ENCODE data around the gene PCNX2. TPM values are rescaled to one million over a fixed set of nuclear protein-coding genes. Genes with fewer than 3 reads are reported as not detected.

PCNX2 gene
- total RNA-seq, 1 experiment from 2014 or later: 63.4 TPM

- Mint-ChIP-seq H3K27me3 (ENCODE audit: unreplicated experiment) (no peaks in the 10 kb centered on the region), H3K4me1 (ENCODE audit: low read depth, unreplicated experiment) (no peaks in the 10 kb centered on the region), H3K9me3 (ENCODE audit: low read depth, unreplicated experiment) (peaks cover 15% of the 10 kb centered on the region), H3K27ac (ENCODE audit: unreplicated experiment) (no peak overlapping the region), H3K36me3 (ENCODE audit: insufficient read depth, unreplicated experiment) (peaks cover 8% of the 10 kb centered on the region), H3K4me3 (ENCODE audit: low read depth, unreplicated experiment) (no peak overlapping the region)
- no TSS peak for BruUV-seq (replicated peaks)
- CTCF ChIA-PET: no interaction called here
- intact Hi-C loops (cut with micrococcal nuclease; ENCODE audit: unreplicated experiment): no loop called here
- DNase-seq: no peak
- no peak for TF ChIP-seq CTCF (IDR thresholded peaks at IDR 0.05; ENCODE audit: unreplicated experiment)
Observed at GRCh38 chr1:232968965-232969364, 326.6 kb downstream of the PCNX2 start.

DNA sequence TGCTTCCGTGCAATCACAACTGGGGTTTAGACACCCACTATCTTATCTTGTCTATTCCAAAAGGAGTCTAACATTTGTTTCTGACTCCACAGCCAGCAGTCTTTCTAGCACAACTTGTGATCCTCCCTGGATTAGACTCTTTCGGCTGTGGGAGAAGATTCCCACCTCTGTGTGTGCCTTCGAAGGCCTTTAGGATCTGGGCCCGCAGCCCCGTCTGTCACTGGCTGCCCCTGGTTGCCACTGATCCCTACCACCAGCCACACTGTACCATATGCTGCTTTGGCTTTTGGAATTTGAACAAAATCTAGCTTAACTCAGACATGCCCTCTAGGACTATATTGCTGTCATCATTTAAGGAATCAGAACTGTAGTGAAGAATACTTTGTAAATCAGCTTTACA is 327.1 kb downstream of the PCNX2 start:
- TF ChIP-seq CTCF (IDR thresholded peaks at IDR 0.05; ENCODE audit: unreplicated experiment): no peak
- no peak overlapping the region for H3K27ac Mint-ChIP-seq (ENCODE audit: unreplicated experiment)
- no peaks in the 10 kb centered on the region for H3K4me1 Mint-ChIP-seq (ENCODE audit: low read depth, unreplicated experiment)
- H3K9me3 Mint-ChIP-seq (ENCODE audit: low read depth, unreplicated experiment): peaks cover 9% of the 10 kb centered on the region
- H3K36me3 Mint-ChIP-seq (ENCODE audit: insufficient read depth, unreplicated experiment): peaks cover 8% of the 10 kb centered on the region
- CTCF ChIA-PET: no interaction called here
- intact Hi-C loops (cut with micrococcal nuclease; ENCODE audit: unreplicated experiment): no loop called here
- BruUV-seq (replicated peaks): no TSS peak
- no peaks in the 10 kb centered on the region for H3K27me3 Mint-ChIP-seq (ENCODE audit: unreplicated experiment)
- H3K4me3 Mint-ChIP-seq (ENCODE audit: low read depth, unreplicated experiment): no peak overlapping the region
- no peak for DNase-seq

- Mint-ChIP-seq H3K4me1 (ENCODE audit: low read depth, unreplicated experiment) (no peaks in the 10 kb centered on the region), H3K36me3 (ENCODE audit: insufficient read depth, unreplicated experiment) (no peaks in the 10 kb centered on the region), H3K27me3 (ENCODE audit: unreplicated experiment) (no peaks in the 10 kb centered on the region), H3K9me3 (ENCODE audit: low read depth, unreplicated experiment) (peaks cover 2% of the 10 kb centered on the region), H3K4me3 (ENCODE audit: low read depth, unreplicated experiment) (no peak overlapping the region), H3K27ac (ENCODE audit: unreplicated experiment) (no peak overlapping the region)
- no peak for TF ChIP-seq CTCF (IDR thresholded peaks at IDR 0.05; ENCODE audit: unreplicated experiment)
- CTCF ChIA-PET: no interaction called here
- intact Hi-C loops (cut with micrococcal nuclease; ENCODE audit: unreplicated experiment): no loop called here
- DNase-seq: peak; percentile 42
- BruUV-seq (replicated peaks): no TSS peak
Observed at GRCh38 chr1:232966663-232967062, 328.9 kb downstream of the PCNX2 start.

DNA sequence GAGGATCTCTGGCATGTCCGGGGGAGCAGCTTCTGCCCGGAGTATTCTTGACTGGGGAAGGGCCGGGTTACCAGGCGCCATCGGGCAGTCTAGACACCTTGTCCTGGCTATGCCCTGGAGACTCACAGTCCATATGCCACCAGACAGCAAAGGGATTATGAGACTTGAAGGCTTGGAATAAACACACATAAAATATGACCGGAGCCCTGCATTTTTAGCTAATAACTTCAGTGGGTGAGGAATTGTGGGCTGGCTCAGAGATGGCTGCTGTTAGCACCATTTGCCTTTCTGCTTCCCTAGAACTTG is 329.7 kb downstream of the PCNX2 start:
- Mint-ChIP-seq H3K27ac (ENCODE audit: unreplicated experiment) (no peak overlapping the region), H3K27me3 (ENCODE audit: unreplicated experiment) (no peaks in the 10 kb centered on the region), H3K36me3 (ENCODE audit: insufficient read depth, unreplicated experiment) (no peaks in the 10 kb centered on the region), H3K4me1 (ENCODE audit: low read depth, unreplicated experiment) (no peaks in the 10 kb centered on the region), H3K9me3 (ENCODE audit: low read depth, unreplicated experiment) (no peaks in the 10 kb centered on the region), H3K4me3 (ENCODE audit: low read depth, unreplicated experiment) (no peak overlapping the region)
- intact Hi-C loops (cut with micrococcal nuclease; ENCODE audit: unreplicated experiment): no loop called here
- BruUV-seq (replicated peaks): no TSS peak
- CTCF ChIA-PET: no interaction called here
- TF ChIP-seq CTCF (IDR thresholded peaks at IDR 0.05; ENCODE audit: unreplicated experiment): no peak
- no peak for DNase-seq

Data from Calu3 (cell line).